HEK293 (cell line): ENCODE measurements around the gene SAP130.

Experiments used
- CTCF ChIA-PET: fragments of 350-600 bp; formaldehyde crosslinking; extraction: SDS; loops from one replicate; lab custom pipeline; 2021; ENCODE audit warnings: antibody characterized with exemption; lab: Yijun Ruan, JAX
- POLR2A ChIA-PET: fragments of 300-600 bp; formaldehyde crosslinking; extraction: SDS; loops from one replicate; lab custom pipeline; 2020; ENCODE audit warnings: antibody characterized with exemption, inconsistent platforms; lab: Yijun Ruan, JAX
- H3K27ac ChIP-seq: fragments of 200-500 bp; sonication (Bioruptor generic); 2 replicates; pipeline ENCODE4 v1.5.1; 2014; ENCODE audit warnings: low read depth, low read length, control low read depth, inconsistent platforms; ENCODE audit errors: extremely low read depth
- H3K36me3 ChIP-seq, 2 experiments: fragments of 200-500 bp in 1 of 2; sonication (Bioruptor generic) in 1 of 2; 1 replicate in 1 of 2; 2 replicates in 1 of 2; pipeline ENCODE4 v1.5.1; 2014 to 2017; ENCODE audit warnings: inconsistent platforms in 2 of 2, low read length in 2 of 2; ENCODE audit not compliant: control insufficient read depth in 2 of 2, insufficient read depth in 1 of 2
- H3K4me1 ChIP-seq: fragments of 200-500 bp; sonication (Bioruptor generic); 2 replicates; pipeline ENCODE4 v1.5.1; 2014; ENCODE audit warnings: mild to moderate bottlenecking, low read length, inconsistent platforms; ENCODE audit not compliant: control insufficient read depth, insufficient read depth
- H3K4me3 ChIP-seq: 2 replicates; pipeline ENCODE4 v1.5.1; 2011; ENCODE audit warnings: low read depth, mild to moderate bottlenecking, control low read depth, low read length, moderate library complexity
- H3K9me3 ChIP-seq: fragments of 200-500 bp; sonication (Bioruptor generic); 2 replicates; pipeline ENCODE4 v1.5.1; 2014; ENCODE audit warnings: low read depth, low read length, inconsistent platforms; ENCODE audit not compliant: control insufficient read depth, insufficient read depth
- AEBP2 ChIP-seq: fragments of 450-650 bp; formaldehyde crosslinking; IDR thresholded peaks from 2 replicates; pipeline ENCODE4 v1.5.1; 2016; ENCODE audit warnings: missing biosample characterization, missing genetic modification characterization, borderline replicate concordance
- KLF17 ChIP-seq: fragments of 450-650 bp; formaldehyde crosslinking; IDR thresholded peaks from 2 replicates; pipeline ENCODE4 v1.5.1; 2016; ENCODE audit warnings: missing biosample characterization, missing genetic modification characterization
- MZF1 ChIP-seq: fragments of 450-650 bp; formaldehyde crosslinking; IDR thresholded peaks from 2 replicates; pipeline ENCODE4 v1.5.1; 2017; ENCODE audit warnings: missing biosample characterization, missing genetic modification characterization, borderline replicate concordance
- OSR2 ChIP-seq: fragments of 450-650 bp; formaldehyde crosslinking; IDR thresholded peaks from 2 replicates; pipeline ENCODE4 v1.5.1; 2016; ENCODE audit warnings: missing biosample characterization, missing genetic modification characterization
- SP2 ChIP-seq: fragments of 450-650 bp; formaldehyde crosslinking; IDR thresholded peaks from 2 replicates; pipeline ENCODE4 v1.5.1; 2016; ENCODE audit warnings: missing biosample characterization, missing genetic modification characterization
- TCF7L2 ChIP-seq: IDR thresholded peaks from 2 replicates; pipeline ENCODE4 v1.6.1; 2011; ENCODE audit warnings: low read depth, mild to moderate bottlenecking, inconsistent platforms, low read length, moderate library complexity, borderline replicate concordance
- ZBTB11 ChIP-seq: fragments of 450-650 bp; formaldehyde crosslinking; conservative IDR thresholded peaks from 2 replicates; pipeline ENCODE4 v1.5.1; 2016; ENCODE audit warnings: low read depth, missing biosample characterization, missing genetic modification characterization
- ZBTB48 ChIP-seq: fragments of 450-650 bp; formaldehyde crosslinking; IDR thresholded peaks from 2 replicates; pipeline ENCODE4 v1.5.1; 2016; ENCODE audit warnings: missing biosample characterization, missing genetic modification characterization
- ZFP69B ChIP-seq: fragments of 450-650 bp; formaldehyde crosslinking; IDR thresholded peaks from 2 replicates; pipeline ENCODE4 v1.5.1; 2016; ENCODE audit warnings: missing biosample characterization, missing genetic modification characterization
- ZNF211 ChIP-seq: fragments of 450-650 bp; formaldehyde crosslinking; IDR thresholded peaks from 2 replicates; pipeline ENCODE4 v1.5.1; 2016; ENCODE audit warnings: low read depth, missing biosample characterization, missing genetic modification characterization
- ZNF239 ChIP-seq: fragments of 450-650 bp; formaldehyde crosslinking; IDR thresholded peaks from 2 replicates; pipeline ENCODE4 v1.5.1; 2016; ENCODE audit warnings: missing biosample characterization, missing genetic modification characterization
- ZNF335 ChIP-seq: fragments of 450-650 bp; formaldehyde crosslinking; conservative IDR thresholded peaks from 2 replicates; pipeline ENCODE4 v1.5.1; 2016; ENCODE audit warnings: missing biosample characterization, missing genetic modification characterization
- ZNF341 ChIP-seq: fragments of 450-650 bp; formaldehyde crosslinking; IDR thresholded peaks from 2 replicates; pipeline ENCODE4; 2016; ENCODE audit warnings: low read depth, missing biosample characterization, missing genetic modification characterization
- ZNF416 ChIP-seq: fragments of 450-650 bp; formaldehyde crosslinking; IDR thresholded peaks from 2 replicates; pipeline ENCODE4 v1.5.1; 2016; ENCODE audit warnings: missing biosample characterization, missing genetic modification characterization
- ZNF629 ChIP-seq: fragments of 450-650 bp; formaldehyde crosslinking; IDR thresholded peaks from 2 replicates; pipeline ENCODE4 v1.5.1; 2017; ENCODE audit warnings: missing biosample characterization, missing genetic modification characterization
- ZNF76 ChIP-seq: fragments of 450-650 bp; formaldehyde crosslinking; IDR thresholded peaks from 2 replicates; pipeline ENCODE4; 2016; ENCODE audit warnings: low read depth, missing biosample characterization, missing genetic modification characterization, borderline replicate concordance
- ZNF768 ChIP-seq: fragments of 450-650 bp; formaldehyde crosslinking; IDR thresholded peaks from 2 replicates; pipeline ENCODE4 v1.5.1; 2018; ENCODE audit warnings: missing biosample characterization, mild to moderate bottlenecking, missing genetic modification characterization
- ZNF830 ChIP-seq: fragments of 450-650 bp; IDR thresholded peaks from 2 replicates; pipeline ENCODE4 v1.5.0; 2018; ENCODE audit warnings: missing biosample characterization, missing genetic modification characterization, low read depth, mild to moderate bottlenecking, moderate library complexity
- TF ChIP-seq, protein P1 (sequence below): fragments of 450-650 bp; formaldehyde crosslinking; IDR thresholded peaks from 2 replicates; pipeline ENCODE4 v1.5.1; 2016; ENCODE audit warnings: missing biosample characterization, missing genetic modification characterization
- TF ChIP-seq, protein P2 (sequence below): fragments of 450-650 bp; formaldehyde crosslinking; IDR thresholded peaks from 2 replicates; pipeline ENCODE4 v1.5.1; 2017; ENCODE audit warnings: missing biosample characterization, missing genetic modification characterization

The SAP130 gene

GRCh38 chr2:128038411-128038810 is 10.6 kb upstream of the SAP130 start:
- no peaks in the 10 kb centered on the region for H3K36me3 ChIP-seq
- H3K27ac ChIP-seq, result no peak overlapping the region
- no peaks in the 10 kb centered on the region for H3K4me1 ChIP-seq
- TF ChIP-seq KLF17 (tag by site-specific recombination) (no peak), ZNF335 (tag by site-specific recombination) (no peak), ZNF830 (no peak), ZBTB48 (no peak), ZNF239 (tag by site-specific recombination) (no peak), SP2 (tag by site-specific recombination) (no peak), TCF7L2 (no peak), ZNF416 (tag by site-specific recombination) (no peak), ZNF629 (tag by site-specific recombination) (no peak), ZFP69B (no peak), OSR2 (tag by site-specific recombination) (no peak), ZNF768 (tag by site-specific recombination) (no peak), AEBP2 (no peak), ZNF211 (no peak), ZBTB11 (no peak), ZNF76 (tag by site-specific recombination) (no peak), ZNF341 (tag by site-specific recombination) (no peak), MZF1 (tag by site-specific recombination) (no peak)
- TF ChIP-seq, protein P1, sequence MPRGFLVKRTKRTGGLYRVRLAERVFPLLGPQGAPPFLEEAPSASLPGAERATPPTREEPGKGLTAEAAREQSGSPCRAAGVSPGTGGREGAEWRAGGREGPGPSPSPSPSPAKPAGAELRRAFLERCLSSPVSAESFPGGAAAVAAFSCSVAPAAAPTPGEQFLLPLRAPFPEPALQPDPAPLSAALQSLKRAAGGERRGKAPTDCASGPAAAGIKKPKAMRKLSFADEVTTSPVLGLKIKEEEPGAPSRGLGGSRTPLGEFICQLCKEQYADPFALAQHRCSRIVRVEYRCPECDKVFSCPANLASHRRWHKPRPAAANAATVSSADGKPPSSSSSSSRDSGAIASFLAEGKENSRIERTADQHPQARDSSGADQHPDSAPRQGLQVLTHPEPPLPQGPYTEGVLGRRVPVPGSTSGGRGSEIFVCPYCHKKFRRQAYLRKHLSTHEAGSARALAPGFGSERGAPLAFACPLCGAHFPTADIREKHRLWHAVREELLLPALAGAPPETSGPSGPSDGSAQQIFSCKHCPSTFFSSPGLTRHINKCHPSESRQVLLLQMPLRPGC (tag by site-specific recombination), result no peak
- TF ChIP-seq, protein P2, sequence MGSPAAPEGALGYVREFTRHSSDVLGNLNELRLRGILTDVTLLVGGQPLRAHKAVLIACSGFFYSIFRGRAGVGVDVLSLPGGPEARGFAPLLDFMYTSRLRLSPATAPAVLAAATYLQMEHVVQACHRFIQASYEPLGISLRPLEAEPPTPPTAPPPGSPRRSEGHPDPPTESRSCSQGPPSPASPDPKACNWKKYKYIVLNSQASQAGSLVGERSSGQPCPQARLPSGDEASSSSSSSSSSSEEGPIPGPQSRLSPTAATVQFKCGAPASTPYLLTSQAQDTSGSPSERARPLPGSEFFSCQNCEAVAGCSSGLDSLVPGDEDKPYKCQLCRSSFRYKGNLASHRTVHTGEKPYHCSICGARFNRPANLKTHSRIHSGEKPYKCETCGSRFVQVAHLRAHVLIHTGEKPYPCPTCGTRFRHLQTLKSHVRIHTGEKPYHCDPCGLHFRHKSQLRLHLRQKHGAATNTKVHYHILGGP, result no peak
- H3K9me3 ChIP-seq, result no peaks in the 10 kb centered on the region
- POLR2A ChIA-PET, result no interaction called here
- H3K4me3 ChIP-seq, result no peak overlapping the region
- CTCF ChIA-PET, result interaction anchor here (0.6 to 0.7 kb wide), 2 partner anchors 57 to 207 kb away, joined by 4 to 5 read pairs; no protein-coding TSS in a partner anchor
